Neural crest cell (in vitro differentiated cells): ENCODE results near the gene METTL25B. TPM values are rescaled to one million over a fixed set of nuclear protein-coding genes. Genes with fewer than 3 reads are reported as not detected.
A peak's percentile ranks its signal among the peaks of the same experiment; 100 is the strongest.

ENCODE experiments used
- DNase-seq: peaks from one replicate; pipeline ENCODE4 v3.0.0; 2021; ENCODE audit warnings: low read depth, mixed read lengths, low spot score
- H3K27ac Mint-ChIP-seq: one replicate; pipeline ENCODE4 v1.8.0; 2021; ENCODE audit warnings: mild to moderate bottlenecking, mixed read lengths; ENCODE audit not compliant: unreplicated experiment
- H3K27me3 Mint-ChIP-seq: 2 replicates; pipeline ENCODE4 v1.8.0; 2021; ENCODE audit warnings: low read depth, mild to moderate bottlenecking, mixed read lengths
- H3K36me3 Mint-ChIP-seq: 2 replicates; pipeline ENCODE4 v1.8.0; 2021; ENCODE audit warnings: low read depth, mild to moderate bottlenecking, mixed read lengths
- H3K4me1 Mint-ChIP-seq: 2 replicates; pipeline ENCODE4 v1.8.0; 2021; ENCODE audit warnings: mixed read lengths
- H3K4me3 Mint-ChIP-seq: one replicate; pipeline ENCODE4 v1.8.0; 2021; ENCODE audit warnings: mild to moderate bottlenecking, mixed read lengths
- H3K9me3 Mint-ChIP-seq: 2 replicates; pipeline ENCODE4 v1.8.0; 2021; ENCODE audit warnings: mixed read lengths
- CTCF ChIP-seq: fragments of 200-600 bp; sonication (generic); conservative IDR thresholded peaks from 2 replicates; pipeline ENCODE4 v1.5.0; 2021; ENCODE audit warnings: antibody characterized with exemption, mild to moderate bottlenecking
- total RNA-seq: library from RNA; stranded (reverse); gene quantifications from 2 replicates; pipeline ENCODE4 v1.2.1, GENCODE V29; 2021

Gene METTL25B
- total RNA-seq, 1 donor from 2014 or later, result 33.0 TPM

GRCh38 chr1:156689035-156689952, 39.0 kb upstream of the METTL25B start:
- peaks cover 55% of the 10 kb centered on the region for H3K4me1 Mint-ChIP-seq
- no peaks in the 10 kb centered on the region for H3K36me3 Mint-ChIP-seq
- DNase-seq, result peak; percentile 84
- H3K9me3 Mint-ChIP-seq, result no peaks in the 10 kb centered on the region
- H3K27me3 Mint-ChIP-seq, result peaks cover 9% of the 10 kb centered on the region
- H3K4me3 Mint-ChIP-seq, result peak overlapping the region; percentile 78
- peak; percentile 88 for TF ChIP-seq CTCF
- peak overlapping the region; percentile 90 for H3K27ac Mint-ChIP-seq

- Mint-ChIP-seq H3K4me1 (peaks cover 60% of the 10 kb centered on the region), H3K4me3 (peak overlapping the region; percentile 78), H3K9me3 (no peaks in the 10 kb centered on the region), H3K27me3 (peaks cover 9% of the 10 kb centered on the region), H3K36me3 (no peaks in the 10 kb centered on the region), H3K27ac (peak overlapping the region; percentile 78)
- no peak for DNase-seq
- TF ChIP-seq CTCF, result no peak
Observed at GRCh38 chr1:156689953-156690674, 38.2 kb upstream of the METTL25B start.

- peaks cover 60% of the 10 kb centered on the region for H3K4me1 Mint-ChIP-seq
Observed at GRCh38 chr1:156690675-156691036, 37.6 kb upstream of the METTL25B start.

GRCh38 chr1:156691191-156691590, 37.1 kb upstream of the METTL25B start:
- DNase-seq, result no peak
- H3K9me3 Mint-ChIP-seq, result no peaks in the 10 kb centered on the region
- peaks cover 9% of the 10 kb centered on the region for H3K27me3 Mint-ChIP-seq
- TF ChIP-seq CTCF, result no peak
- H3K4me1 Mint-ChIP-seq, result peaks cover 60% of the 10 kb centered on the region
- H3K4me3 Mint-ChIP-seq, result peak overlapping the region; percentile 86
- no peaks in the 10 kb centered on the region for H3K36me3 Mint-ChIP-seq
- H3K27ac Mint-ChIP-seq, result peak overlapping the region; percentile 46

More at GRCh38 chr1:156690675-156691036, 37.6 kb upstream of the METTL25B start:
- TF ChIP-seq CTCF, result no peak
- DNase-seq, result no peak
- Mint-ChIP-seq H3K9me3 (no peaks in the 10 kb centered on the region), H3K27ac (peak overlapping the region; percentile 78), H3K27me3 (peaks cover 9% of the 10 kb centered on the region), H3K36me3 (no peaks in the 10 kb centered on the region), H3K4me3 (peak overlapping the region; percentile 78)

- DNase-seq, result no peak
- Mint-ChIP-seq H3K36me3 (no peaks in the 10 kb centered on the region), H3K9me3 (no peaks in the 10 kb centered on the region), H3K27ac (peak overlapping the region; percentile 46), H3K27me3 (peaks cover 9% of the 10 kb centered on the region), H3K4me3 (peak overlapping the region; percentile 86), H3K4me1 (peaks cover 66% of the 10 kb centered on the region)
- TF ChIP-seq CTCF, result no peak
Observed at GRCh38 chr1:156691665-156692440, 36.4 kb upstream of the METTL25B start.
